ENCODE results near the gene ARHGAP24.
"Not testable (repeated sequence)": the region's sequence is repeated elsewhere in the genome, so short reads cannot be mapped to it uniquely, and the experiment has no call there.

ARHGAP24 gene

DNA sequence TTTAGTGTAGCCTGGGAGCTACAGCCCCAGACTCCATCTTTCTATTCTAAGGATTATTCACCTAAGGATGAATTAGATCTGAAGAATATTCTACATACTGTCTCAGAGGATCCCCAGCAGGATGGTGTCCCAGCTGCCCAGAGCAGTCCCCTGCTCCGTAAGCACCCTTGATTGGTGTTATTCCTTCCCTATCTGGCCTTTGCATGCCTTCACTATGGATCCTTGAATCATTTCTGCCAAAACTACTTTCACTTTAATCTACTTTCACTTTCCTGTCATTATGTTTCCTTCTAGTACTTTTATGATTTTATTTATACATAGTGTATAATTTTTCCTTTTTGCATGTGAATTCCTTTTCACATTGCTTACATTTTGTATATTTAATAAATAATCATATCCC lies 39.2 kb downstream of the ARHGAP24 start:
- peak overlapping the region; percentile 27 for H3K4me2 ChIP-seq (ENCODE audit: low read depth, low read length, poor library complexity, severe bottlenecking)
- no peak overlapping the region for H3K27ac ChIP-seq (ENCODE audit: low read depth, low read length)
- no peak overlapping the region for H3K9ac ChIP-seq (ENCODE audit: low read length)
- H3F3A ChIP-seq (ENCODE audit: insufficient read depth) = no peaks in the 10 kb centered on the region
- H4K20me1 ChIP-seq (ENCODE audit: low read depth, low read length) = no peaks in the 10 kb centered on the region
- peaks cover 30% of the 10 kb centered on the region; the same call in 1 of the 2 replicates for H3K79me2 ChIP-seq (ENCODE audit: insufficient read depth, low read length)
- H2AFZ ChIP-seq (ENCODE audit: low read depth, low read length, severe bottlenecking) = no peak overlapping the region
- H3K9me2 ChIP-seq (replicated peaks; ENCODE audit: insufficient read depth, low read length) = no peaks in the 10 kb centered on the region
- no peaks in the 10 kb centered on the region for H3K9me3 ChIP-seq (ENCODE audit: insufficient read depth, low read length)
- H3K27me3 ChIP-seq (ENCODE audit: low read length) = no peaks in the 10 kb centered on the region
- H3K4me3 ChIP-seq (ENCODE audit: insufficient read depth, low read length, poor library complexity, severe bottlenecking) = no peak overlapping the region
- H3K36me3 ChIP-seq (ENCODE audit: low read length) = no peaks in the 10 kb centered on the region
- no peak for TF ChIP-seq CTCF (IDR thresholded peaks at IDR 0.05; ENCODE audit: insufficient read depth, low read length, poor library complexity, severe bottlenecking)
- no peak for TF ChIP-seq EZH2phosphoT487 (conservative IDR thresholded peaks at IDR 0.05; ENCODE audit: low read length)

DNA sequence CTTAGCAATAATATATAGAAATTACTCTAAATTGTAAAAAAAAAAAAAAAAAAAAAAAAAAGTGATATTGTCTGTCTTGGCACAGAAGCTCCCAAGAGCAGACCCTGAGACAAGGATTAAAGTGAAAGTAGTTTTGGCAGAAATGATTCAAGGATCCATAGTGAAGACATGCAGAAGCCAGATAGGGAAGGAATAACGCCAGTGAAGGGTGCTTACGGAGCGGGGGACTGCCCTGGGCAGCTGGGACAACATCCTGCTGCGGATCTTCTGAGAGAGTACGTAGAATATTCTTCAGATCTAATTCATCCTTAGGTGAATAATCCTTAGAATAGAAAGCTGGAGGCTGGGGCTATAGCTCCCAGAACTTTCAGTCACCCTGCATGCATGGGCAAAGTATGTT lies 39.8 kb downstream of the ARHGAP24 start:
- H3K9ac ChIP-seq (ENCODE audit: low read length) = no peak overlapping the region
- H3K9me3 ChIP-seq (ENCODE audit: insufficient read depth, low read length) = no peaks in the 10 kb centered on the region
- H3K4me3 ChIP-seq (ENCODE audit: insufficient read depth, low read length, poor library complexity, severe bottlenecking) = no peak overlapping the region
- no peak overlapping the region for H3K4me2 ChIP-seq (ENCODE audit: low read depth, low read length, poor library complexity, severe bottlenecking)
- TF ChIP-seq CTCF (IDR thresholded peaks at IDR 0.05; ENCODE audit: insufficient read depth, low read length, poor library complexity, severe bottlenecking) (no peak), EZH2phosphoT487 (conservative IDR thresholded peaks at IDR 0.05; ENCODE audit: low read length) (no peak)
- H3F3A ChIP-seq (ENCODE audit: insufficient read depth) = no peaks in the 10 kb centered on the region
- no peaks in the 10 kb centered on the region for H4K20me1 ChIP-seq (ENCODE audit: low read depth, low read length)
- H2AFZ ChIP-seq (ENCODE audit: low read depth, low read length, severe bottlenecking) = no peak overlapping the region
- no peaks in the 10 kb centered on the region for H3K36me3 ChIP-seq (ENCODE audit: low read length)
- no peaks in the 10 kb centered on the region for H3K27me3 ChIP-seq (ENCODE audit: low read length)
- no peaks in the 10 kb centered on the region for H3K9me2 ChIP-seq (replicated peaks; ENCODE audit: insufficient read depth, low read length)
- H3K79me2 ChIP-seq (ENCODE audit: insufficient read depth, low read length) = peaks cover 30% of the 10 kb centered on the region; the same call in 1 of the 2 replicates
- H3K27ac ChIP-seq (ENCODE audit: low read depth, low read length) = no peak overlapping the region

GRCh38 chr4:85515701-85516100 lies 40.8 kb downstream of the ARHGAP24 start:
- no peak for TF ChIP-seq CTCF (IDR thresholded peaks at IDR 0.05; ENCODE audit: insufficient read depth, low read length, poor library complexity, severe bottlenecking)
- TF ChIP-seq EZH2phosphoT487 (conservative IDR thresholded peaks at IDR 0.05; ENCODE audit: low read length) = no peak
- no peak overlapping the region for H3K27ac ChIP-seq (ENCODE audit: low read depth, low read length)
- no peak overlapping the region for H2AFZ ChIP-seq (ENCODE audit: low read depth, low read length, severe bottlenecking)
- no peaks in the 10 kb centered on the region for H3K36me3 ChIP-seq (ENCODE audit: low read length)
- no peaks in the 10 kb centered on the region for H3K9me3 ChIP-seq (ENCODE audit: insufficient read depth, low read length)
- no peak overlapping the region for H3K4me2 ChIP-seq (ENCODE audit: low read depth, low read length, poor library complexity, severe bottlenecking)
- H3F3A ChIP-seq (ENCODE audit: insufficient read depth) = no peaks in the 10 kb centered on the region
- no peaks in the 10 kb centered on the region for H3K9me2 ChIP-seq (replicated peaks; ENCODE audit: insufficient read depth, low read length)
- no peak overlapping the region for H3K9ac ChIP-seq (ENCODE audit: low read length)
- no peak overlapping the region for H3K4me3 ChIP-seq (ENCODE audit: insufficient read depth, low read length, poor library complexity, severe bottlenecking)
- no peaks in the 10 kb centered on the region for H4K20me1 ChIP-seq (ENCODE audit: low read depth, low read length)
- H3K27me3 ChIP-seq (ENCODE audit: low read length) = no peaks in the 10 kb centered on the region
- H3K79me2 ChIP-seq (ENCODE audit: insufficient read depth, low read length) = peaks cover 34% of the 10 kb centered on the region; the same call in 1 of the 2 replicates

- not testable (repeated sequence) for H3F3A ChIP-seq (ENCODE audit: insufficient read depth); H3K27me3 ChIP-seq (ENCODE audit: low read length); H3K36me3 ChIP-seq (ENCODE audit: low read length); H3K27ac ChIP-seq (ENCODE audit: low read depth, low read length); H2AFZ ChIP-seq (ENCODE audit: low read depth, low read length, severe bottlenecking); H3K9me2 ChIP-seq (replicated peaks; ENCODE audit: insufficient read depth, low read length); H3K4me2 ChIP-seq (ENCODE audit: low read depth, low read length, poor library complexity, severe bottlenecking); H3K9me3 ChIP-seq (ENCODE audit: insufficient read depth, low read length); H3K9ac ChIP-seq (ENCODE audit: low read length); H4K20me1 ChIP-seq (ENCODE audit: low read depth, low read length); H3K4me3 ChIP-seq (ENCODE audit: insufficient read depth, low read length, poor library complexity, severe bottlenecking)
- H3K79me2 ChIP-seq (ENCODE audit: insufficient read depth, low read length) = peaks cover 39% of the 10 kb centered on the region; the same call in 1 of the 2 replicates
These were observed 43.6 kb downstream of the ARHGAP24 start for GRCh38 chr4:85518526-85518925.
